ENCODE measurements around the gene ADAM10.
"Not testable (repeated sequence)": the region's sequence is repeated elsewhere in the genome, so short reads cannot be mapped to it uniquely, and the experiment has no call there.

Gene ADAM10

GRCh38 chr15:58605931-58606530 lies 143.5 kb downstream of the ADAM10 start:
- DNase-seq = no peak

- no peak for DNase-seq
Measured at GRCh38 chr15:58604455-58604923, 145.0 kb downstream of the ADAM10 start.

- DNase-seq = not testable (repeated sequence)
Measured at GRCh38 chr15:58603927-58604326, 145.6 kb downstream of the ADAM10 start.

- DNase-seq = no peak
Measured at GRCh38 chr15:58602823-58603222, 146.7 kb downstream of the ADAM10 start.

DNA sequence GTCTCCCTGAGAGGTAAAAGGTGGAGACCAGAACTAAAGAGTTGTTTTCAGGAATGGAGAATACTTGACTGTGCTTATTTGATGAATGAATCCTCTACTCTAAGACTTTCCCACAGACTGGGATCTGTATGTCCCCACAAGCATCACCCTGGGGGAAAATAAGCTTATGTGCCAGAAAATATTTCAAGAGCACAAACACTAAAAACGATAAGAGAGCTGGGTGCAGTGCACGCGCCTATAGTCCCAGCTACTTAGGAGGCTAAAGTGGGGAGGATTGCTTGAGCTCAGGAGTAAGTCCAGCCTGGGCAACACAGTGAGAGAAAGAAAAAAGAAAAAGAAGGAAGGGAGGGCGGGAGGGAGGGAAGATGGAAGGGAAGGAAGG lies 150.7 kb downstream of the ADAM10 start:
- DNase-seq = no peak

DNA sequence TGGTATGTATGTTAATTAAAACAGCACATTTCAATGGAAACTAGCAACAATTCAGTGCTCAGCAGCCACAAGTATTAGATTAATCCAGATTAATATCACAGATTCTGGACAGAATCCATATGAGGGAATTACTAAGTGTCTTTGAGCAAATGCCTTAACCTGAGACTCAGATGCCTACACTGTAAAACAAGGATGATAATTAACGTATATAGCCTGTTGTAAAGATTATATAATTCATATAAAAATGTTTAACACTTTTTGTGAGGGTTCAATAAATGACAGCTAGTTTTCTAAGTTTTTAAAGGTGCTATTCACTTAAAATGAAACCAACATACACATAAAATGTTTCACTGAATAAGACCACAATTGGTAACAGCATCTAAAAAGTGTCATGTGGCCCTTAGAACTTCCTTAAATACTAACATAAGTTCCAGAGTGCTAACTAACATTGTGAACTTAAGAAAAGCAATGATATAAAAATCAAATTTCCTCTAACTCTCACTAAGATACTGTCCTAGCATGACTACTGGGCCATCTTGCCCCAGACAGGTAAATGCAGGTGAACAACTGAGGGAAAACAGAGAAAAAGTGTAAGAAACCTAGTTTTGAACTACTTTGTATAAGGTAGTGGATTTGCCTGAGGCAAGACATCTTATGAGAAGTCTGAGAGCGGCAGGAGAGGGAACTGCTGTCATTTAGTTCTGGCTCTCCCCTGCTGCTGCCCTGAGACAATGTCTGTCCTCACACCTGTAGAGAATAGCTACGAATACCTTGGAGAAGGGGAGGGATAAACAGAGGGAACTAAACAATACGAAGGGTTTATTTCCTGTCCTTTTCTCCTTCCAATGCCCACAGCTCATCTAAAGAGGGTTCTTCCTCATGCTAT lies 151.3 kb downstream of the ADAM10 start:
- no peak for DNase-seq

- no peak for DNase-seq
Measured at GRCh38 chr15:58595516-58596263, 153.8 kb downstream of the ADAM10 start.

DNA sequence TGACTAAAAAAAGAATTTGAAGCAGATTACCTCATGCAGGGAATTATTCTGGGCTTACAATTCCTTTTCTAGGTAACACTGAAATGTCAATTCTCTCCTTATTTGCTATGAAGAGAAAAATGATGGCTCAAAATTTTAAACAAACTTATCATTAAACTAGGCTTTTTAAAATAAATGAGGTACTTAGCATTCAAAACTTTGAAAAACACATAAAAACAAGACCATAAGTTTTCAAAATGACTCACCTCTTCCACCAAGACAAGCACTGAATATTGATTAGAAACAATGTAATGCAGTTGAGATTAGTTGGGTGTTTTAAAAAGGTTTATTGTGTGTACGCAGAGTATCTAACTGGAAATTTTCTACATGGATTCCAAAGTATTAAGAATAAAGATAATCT lies 154.6 kb downstream of the ADAM10 start:
- DNase-seq = no peak

DNA sequence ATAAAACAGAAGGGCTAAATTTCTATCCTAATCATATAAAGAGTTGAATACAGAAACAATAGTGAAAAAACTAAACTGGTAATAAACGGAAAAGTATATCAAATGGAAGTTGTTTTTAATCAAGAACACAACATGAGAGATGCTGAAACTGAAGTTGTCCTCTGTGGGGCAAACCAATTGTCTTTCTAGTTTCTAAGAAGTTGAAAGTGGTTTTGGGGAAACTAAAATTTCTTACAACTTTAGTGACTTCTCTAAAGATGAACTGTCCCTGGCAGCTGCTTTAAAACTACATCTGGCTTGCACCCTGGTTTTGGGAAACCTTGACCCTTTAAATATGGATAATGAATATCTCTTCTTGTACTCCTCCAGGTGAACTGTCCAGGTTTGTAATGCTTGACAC lies 155.6 kb downstream of the ADAM10 start:
- no peak for DNase-seq

GRCh38 chr15:58590926-58591325 lies 158.6 kb downstream of the ADAM10 start:
- no peak for DNase-seq

GRCh38 chr15:58590236-58590635 lies 159.3 kb downstream of the ADAM10 start:
- DNase-seq = no peak

- no peak for DNase-seq
Measured at GRCh38 chr15:58589047-58589446, 160.5 kb downstream of the ADAM10 start.

DNA sequence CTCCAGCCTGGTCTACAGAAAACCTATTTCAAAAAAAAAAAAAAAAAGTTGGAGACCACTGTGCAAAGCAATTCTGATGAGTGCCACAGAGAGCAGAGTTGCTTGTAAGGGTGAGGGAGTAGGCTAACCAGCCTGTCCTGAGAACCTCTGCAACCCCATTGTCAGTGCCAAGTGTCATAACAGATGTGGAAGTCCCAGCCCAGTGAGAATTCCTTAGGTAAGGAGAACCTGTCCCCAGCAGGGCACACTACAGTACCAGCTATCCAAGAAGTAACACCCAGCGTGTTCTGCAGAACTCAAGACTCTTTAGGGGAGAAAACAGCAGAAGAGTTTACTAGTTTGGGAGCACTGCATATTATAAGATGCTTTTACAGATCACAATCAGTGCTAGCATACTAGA lies 161.4 kb downstream of the ADAM10 start:
- DNase-seq = no peak

- no peak for DNase-seq
Measured at GRCh38 chr15:58587486-58587885, 162.0 kb downstream of the ADAM10 start.

- DNase-seq = no peak
Measured at GRCh38 chr15:58585693-58586443, 163.6 kb downstream of the ADAM10 start.

DNA sequence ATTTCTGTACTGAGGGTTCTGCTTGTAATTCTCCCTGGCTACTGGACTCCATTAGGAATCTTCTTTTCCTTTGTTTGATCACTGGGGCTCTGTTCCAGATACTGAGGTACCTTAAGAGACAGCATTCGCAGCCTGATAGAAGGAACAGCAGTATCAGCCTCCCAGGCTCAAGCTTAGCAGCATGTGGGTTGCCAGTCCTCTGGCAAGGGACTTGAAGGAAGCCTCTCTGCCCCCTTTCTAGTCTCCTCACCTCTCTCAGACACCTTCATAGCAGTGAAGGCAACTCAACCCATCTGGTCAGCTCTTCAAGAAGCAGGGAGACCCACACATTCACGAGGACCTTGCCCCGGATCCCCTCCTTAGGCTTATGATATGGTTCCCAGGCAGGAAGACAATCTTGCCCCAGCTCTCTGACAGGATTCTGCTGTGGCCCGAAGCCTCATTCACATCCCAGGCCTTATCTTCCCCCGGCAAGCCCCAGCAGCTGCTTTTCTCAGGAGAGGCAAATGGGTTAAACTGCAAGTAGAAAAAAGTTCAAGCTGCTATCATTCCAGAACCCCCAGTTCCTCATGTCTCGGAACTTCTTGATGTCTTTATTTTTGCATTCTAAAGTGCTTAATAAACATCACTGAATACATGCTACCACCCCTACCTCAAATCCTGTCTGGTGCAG lies 164.6 kb downstream of the ADAM10 start:
- no peak for DNase-seq

- DNase-seq = no peak
Measured at GRCh38 chr15:58583171-58583908, 166.2 kb downstream of the ADAM10 start.

DNA sequence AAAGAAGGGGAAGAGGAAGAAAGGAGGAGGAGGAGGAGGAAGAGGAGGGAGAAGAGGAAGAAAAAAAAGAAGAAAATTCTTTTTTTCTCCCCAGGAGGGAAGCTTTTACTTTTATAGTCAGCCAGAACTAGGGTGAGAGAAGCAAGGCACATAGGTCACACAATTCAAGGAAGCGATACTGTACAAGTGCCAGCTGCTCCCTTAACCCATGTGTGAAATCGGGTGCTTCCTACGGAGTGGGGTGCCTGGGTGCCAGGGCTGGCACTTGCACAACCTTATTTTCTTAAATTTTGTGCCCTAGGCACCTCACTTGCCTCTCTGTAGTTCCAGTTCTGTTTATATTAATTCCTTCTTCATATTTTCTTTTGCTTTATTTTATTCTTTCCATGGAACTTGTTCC lies 167.3 kb downstream of the ADAM10 start:
- no peak for DNase-seq

DNA sequence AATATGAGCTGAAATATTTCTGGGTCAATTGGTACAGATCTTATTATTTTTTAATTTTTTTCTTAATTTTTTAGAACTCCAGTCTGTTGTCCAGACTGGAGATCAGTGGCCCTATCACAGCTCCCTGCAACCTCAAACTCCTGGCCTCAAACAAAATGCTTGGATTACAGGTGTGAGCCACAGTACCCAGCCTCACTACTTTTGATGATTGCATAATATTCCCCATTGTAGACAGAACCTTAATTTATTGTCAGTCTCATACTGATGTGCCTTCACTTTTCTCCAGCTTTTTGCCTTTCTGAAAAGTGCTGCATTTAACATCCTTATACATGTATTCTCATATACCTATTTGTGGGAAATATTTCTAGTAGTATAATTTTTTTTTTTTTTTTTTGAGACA lies 172.8 kb downstream of the ADAM10 start:
- DNase-seq = no peak

DNA sequence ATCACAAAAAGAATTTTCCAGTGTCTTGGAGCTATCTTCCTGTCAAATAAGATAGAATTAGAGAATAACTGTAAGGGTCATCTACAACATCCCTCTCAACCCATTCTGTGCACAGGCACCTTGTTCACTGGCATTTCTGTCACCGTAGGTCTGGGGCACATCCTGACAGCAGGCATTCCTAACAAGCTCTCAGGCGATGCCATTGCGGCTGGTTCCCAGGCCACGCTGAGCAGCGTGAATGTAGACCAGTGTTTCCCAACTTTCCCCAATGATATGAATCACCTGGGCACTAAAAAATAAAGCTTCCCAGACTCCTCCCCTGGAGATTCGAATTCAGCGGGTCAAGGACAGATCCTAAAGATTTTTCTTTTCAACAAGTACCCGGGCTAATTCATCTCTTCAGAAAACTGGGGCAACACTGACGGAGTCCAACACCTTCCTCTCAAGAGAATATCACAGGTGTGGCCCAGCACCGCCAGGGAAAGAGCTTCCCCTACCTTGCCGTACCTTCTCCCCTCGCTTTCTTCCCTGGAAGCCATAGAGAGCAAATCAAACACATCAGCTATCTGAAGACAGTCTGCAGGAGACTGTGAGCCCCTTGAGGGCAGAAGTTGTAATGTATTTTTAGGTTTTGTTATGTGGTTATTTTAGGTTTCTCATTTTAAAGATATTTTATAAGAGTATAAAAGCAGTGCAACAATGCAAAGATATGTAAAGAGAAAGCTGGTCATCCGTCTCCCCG lies 174.3 kb downstream of the ADAM10 start:
- no peak for DNase-seq

DNA sequence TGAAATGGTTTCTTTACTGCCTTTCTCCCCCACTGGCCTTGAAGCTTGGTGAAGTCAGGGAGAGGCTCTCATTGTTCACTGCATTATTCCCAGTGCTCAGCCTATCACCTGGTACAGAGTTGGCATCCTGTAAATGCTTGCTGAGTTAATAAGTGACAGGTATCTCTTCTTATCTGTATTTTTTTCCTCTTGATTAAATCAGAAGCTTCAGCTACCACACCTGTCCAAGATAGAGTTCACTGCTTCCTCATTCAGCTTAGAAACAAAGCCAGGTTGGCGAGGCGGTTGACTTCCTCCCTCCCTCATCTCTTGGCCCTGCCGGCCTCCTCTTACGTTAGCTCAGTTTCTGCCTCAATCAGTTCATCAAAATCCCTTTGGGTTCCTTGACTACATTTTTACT lies 174.9 kb downstream of the ADAM10 start:
- peak; percentile 19 for DNase-seq

Data from NCI-H526 treated with DMSO at 0.1 percent for 48 hours (cell line).